Loucy (cell line): Measurements from ENCODE around the gene INSR.

Experiments used
- H2AFZ ChIP-seq: fragments of 200-600 bp; sonication (generic); 2 replicates; pipeline ENCODE4 v1.6.0; 2016; ENCODE audit warnings: antibody characterized with exemption, mild to moderate bottlenecking, low read length, moderate library complexity
- H3F3A ChIP-seq: fragments of 200-600 bp; 2 replicates; pipeline ENCODE4 v1.6.0; 2016; ENCODE audit warnings: antibody characterized with exemption, low read depth, mild to moderate bottlenecking
- H3K27me3 ChIP-seq: fragments of 200-600 bp; sonication (generic); 2 replicates; pipeline ENCODE4 v1.6.1; 2014; ENCODE audit warnings: low read length, mild to moderate bottlenecking; ENCODE audit not compliant: insufficient read depth, poor library complexity, severe bottlenecking
- H3K36me3 ChIP-seq: fragments of 200-600 bp; sonication (generic); 2 replicates; pipeline ENCODE4 v1.6.1; 2016; ENCODE audit warnings: low read length; ENCODE audit not compliant: insufficient read depth
- H3K4me1 ChIP-seq: fragments of 200-600 bp; sonication (generic); 2 replicates; pipeline ENCODE4 v1.5.1; 2014; ENCODE audit warnings: low read length, mild to moderate bottlenecking; ENCODE audit not compliant: insufficient read depth, poor library complexity, severe bottlenecking
- H3K4me2 ChIP-seq: fragments of 200-600 bp; sonication (generic); 2 replicates; pipeline ENCODE4 v1.6.0; 2014; ENCODE audit warnings: antibody characterized with exemption, low read length, low read depth, mild to moderate bottlenecking; ENCODE audit not compliant: poor library complexity, severe bottlenecking
- H3K4me3 ChIP-seq: fragments of 200-600 bp; sonication (generic); 2 replicates; pipeline ENCODE4 v1.5.1; 2014; ENCODE audit warnings: low read length, mild to moderate bottlenecking, mixed read lengths; ENCODE audit not compliant: poor library complexity, severe bottlenecking
- H3K79me2 ChIP-seq: fragments of 200-600 bp; sonication (generic); 2 replicates; pipeline ENCODE4 v1.6.1; 2014; ENCODE audit warnings: low read length; ENCODE audit not compliant: insufficient read depth
- H3K9ac ChIP-seq: fragments of 200-600 bp; sonication (generic); 2 replicates; pipeline ENCODE4 v1.6.0; 2014; ENCODE audit warnings: mild to moderate bottlenecking, low read depth, low read length, moderate library complexity; ENCODE audit not compliant: poor library complexity, severe bottlenecking
- H3K9me2 ChIP-seq: fragments of 200-600 bp; sonication (generic); replicated peaks from 2 replicates; pipeline ENCODE4 v1.6.1; 2016; ENCODE audit warnings: low read depth, low read length, mixed read lengths
- H3K9me3 ChIP-seq: fragments of 200-600 bp; sonication (generic); 2 replicates; pipeline ENCODE4 v1.6.1; 2014; ENCODE audit warnings: mild to moderate bottlenecking, antibody characterized with exemption, low read length, low read depth; ENCODE audit not compliant: insufficient read depth
- H4K20me1 ChIP-seq: fragments of 200-600 bp; sonication (generic); 2 replicates; pipeline ENCODE4 v1.6.0; 2014; ENCODE audit warnings: antibody characterized with exemption, low read length, mild to moderate bottlenecking; ENCODE audit not compliant: insufficient read depth, poor library complexity, severe bottlenecking
- CTCF ChIP-seq: fragments of 200-600 bp; sonication (generic); conservative IDR thresholded peaks from 2 replicates; pipeline ENCODE4 v1.5.1; 2014; ENCODE audit warnings: mild to moderate bottlenecking, antibody characterized with exemption, low read length
- EZH2phosphoT487 ChIP-seq: fragments of 200-600 bp; IDR thresholded peaks from 2 replicates; pipeline ENCODE4 v1.6.1; 2018; ENCODE audit warnings: antibody characterized with exemption, mild to moderate bottlenecking, moderate library complexity, borderline replicate concordance

Gene INSR

GRCh38 chr19:7124782-7125181, 169.4 kb downstream of the INSR start:
- Histone ChIP-seq H3K9me2 (no peaks in the 10 kb centered on the region), H3K79me2 (no peaks in the 10 kb centered on the region), H3K9ac (no peak overlapping the region), H3K27me3 (no peaks in the 10 kb centered on the region), H3K4me3 (no peak overlapping the region), H3K36me3 (peaks cover 34% of the 10 kb centered on the region; the same call in 1 of the 2 replicates), H3K4me1 (no peaks in the 10 kb centered on the region), H2AFZ (no peak overlapping the region), H3K4me2 (no peak overlapping the region), H4K20me1 (no peaks in the 10 kb centered on the region), H3F3A (no peaks in the 10 kb centered on the region), H3K9me3 (no peaks in the 10 kb centered on the region)
- no peak for TF ChIP-seq CTCF
- TF ChIP-seq EZH2phosphoT487, result no peak

DNA sequence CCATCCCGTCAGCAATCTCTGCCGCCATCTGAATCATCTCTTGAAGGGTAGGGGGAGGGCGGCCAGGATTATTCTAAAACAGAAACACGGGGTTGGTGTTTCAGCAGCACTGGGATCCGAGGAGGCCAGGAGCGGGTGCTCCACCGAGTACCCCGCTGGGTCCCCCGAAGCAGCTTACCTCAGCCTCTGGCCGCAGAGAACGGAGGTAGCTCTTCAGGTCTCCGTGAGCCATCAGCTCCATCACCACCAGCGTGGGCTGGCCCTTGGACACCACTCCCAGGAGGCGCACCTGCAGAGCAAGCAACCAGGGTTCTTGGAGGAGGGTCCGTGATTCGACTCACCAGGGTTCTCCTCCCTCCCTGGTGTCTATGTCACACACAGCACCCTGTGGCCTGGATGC, 171.5 kb downstream of the INSR start:
- Histone ChIP-seq H3K4me3 (no peak overlapping the region), H3K9ac (no peak overlapping the region), H2AFZ (no peak overlapping the region), H3K36me3 (peaks cover 42% of the 10 kb centered on the region; the same call in 1 of the 2 replicates), H3K27me3 (no peaks in the 10 kb centered on the region), H3K4me2 (no peak overlapping the region), H3K79me2 (no peaks in the 10 kb centered on the region), H3K9me3 (no peaks in the 10 kb centered on the region), H3K9me2 (no peaks in the 10 kb centered on the region), H4K20me1 (no peaks in the 10 kb centered on the region), H3F3A (no peaks in the 10 kb centered on the region), H3K4me1 (no peaks in the 10 kb centered on the region)
- no peak for TF ChIP-seq EZH2phosphoT487
- TF ChIP-seq CTCF, result no peak

GRCh38 chr19:7120499-7120898, 173.7 kb downstream of the INSR start:
- Histone ChIP-seq H3K9me3 (no peaks in the 10 kb centered on the region), H4K20me1 (no peaks in the 10 kb centered on the region), H3K9ac (no peak overlapping the region), H3K27me3 (no peaks in the 10 kb centered on the region), H3K9me2 (no peaks in the 10 kb centered on the region), H3F3A (no peaks in the 10 kb centered on the region), H2AFZ (no peak overlapping the region), H3K36me3 (peaks cover 26% of the 10 kb centered on the region; the same call in 1 of the 2 replicates), H3K4me2 (no peak overlapping the region), H3K4me3 (no peak overlapping the region), H3K4me1 (no peaks in the 10 kb centered on the region), H3K79me2 (no peaks in the 10 kb centered on the region)
- TF ChIP-seq EZH2phosphoT487 (no peak), CTCF (no peak)
